K562 (cell line): ENCODE data around the gene WNT2. TPM values are rescaled to one million over a fixed set of nuclear protein-coding genes. Genes with fewer than 3 reads are reported as not detected.

Experiments
- ATAC-seq: fragments of 200-7000 bp; cut with Tn5 transposase; 3 replicates; pipeline ENCODE4 v1.9.1; 2020; ENCODE audit warnings: moderate library complexity
- BruUV-seq: library from RNA; stranded (reverse); fragments of 400-500 nt; replicated peaks from 2 replicates; lab custom pipeline; 2021; lab: Mats Ljungman, UMichigan
- CTCF ChIA-PET: fragments of 300-600 bp; formaldehyde crosslinking; extraction: SDS; loops from one replicate; lab custom pipeline; 2021; ENCODE audit warnings: low intra/inter-chr PET ratio; lab: Yijun Ruan, JAX
- POLR2A ChIA-PET: fragments of 300-600, 350-650 bp; sonication (Branson Sonifier 250); formaldehyde crosslinking; extraction: SDS; loops from one replicate; lab custom pipeline; 2021; ENCODE audit warnings: antibody characterized with exemption, inconsistent platforms; lab: Yijun Ruan, JAX
- DNase-seq, 4 experiments: peaks; one replicate each; pipeline versions ENCODE4 v3.0.0 to v3.0.0-alpha.2; 2011 to 2018; ENCODE audit warnings: low spot score in 3 of 4, mixed read lengths in 3 of 4; ENCODE audit errors: extremely low read depth in 1 of 4
- FAIRE-seq: peaks from 2 replicates; lab custom pipeline; 2011; peaks lifted over from hg19 to GRCh38; lab: Jason Lieb, UNC
- H2AFZ ChIP-seq: 2 replicates; pipeline ENCODE4 v1.6.0; 2011; ENCODE audit warnings: low read depth, low read length, control low read depth, inconsistent platforms
- H3K27ac ChIP-seq: fragments of 200-600 bp; 3 replicates; pipeline ENCODE4 v1.8.0; 2011; ENCODE audit warnings: low read depth, mild to moderate bottlenecking, control low read depth, inconsistent platforms, low read length, moderate library complexity, mixed read lengths; ENCODE audit errors: extremely low read depth
- H3K27me3 ChIP-seq, 2 experiments: fragments of 300-600 bp in 1 of 2; 2 replicates in 1 of 2; 3 replicates in 1 of 2; pipeline versions ENCODE4 v1.6.0 to v1.8.0; 2011; ENCODE audit warnings: inconsistent platforms in 2 of 2, low read length in 2 of 2, mild to moderate bottlenecking in 1 of 2, mixed read lengths in 1 of 2, moderate library complexity in 1 of 2; ENCODE audit not compliant: control insufficient read depth in 2 of 2, insufficient read depth in 2 of 2
- H3K36me3 ChIP-seq: fragments of 300-600 bp; 3 replicates; pipeline ENCODE4 v1.8.0; 2011; ENCODE audit warnings: mild to moderate bottlenecking, low read length, inconsistent platforms; ENCODE audit not compliant: control insufficient read depth, insufficient read depth
- H3K4me1 ChIP-seq, 2 experiments: fragments of 200-600 bp in 1 of 2; replicated peaks in 1 of 2; 2 replicates in 1 of 2; 3 replicates in 1 of 2; pipeline versions ENCODE4 v1.5.1 to v1.8.0; 2011; ENCODE audit warnings: inconsistent platforms in 2 of 2, low read length in 2 of 2, mild to moderate bottlenecking in 1 of 2, mixed read lengths in 1 of 2, moderate library complexity in 1 of 2; ENCODE audit not compliant: control insufficient read depth in 2 of 2, insufficient read depth in 2 of 2
- H3K4me2 ChIP-seq: 2 replicates; pipeline ENCODE4 v1.6.1; 2011; ENCODE audit warnings: low read length, control low read depth, inconsistent platforms, mixed read lengths; ENCODE audit not compliant: insufficient read depth
- H3K4me3 ChIP-seq: fragments of 200-600 bp; sonication (generic), shearing (Covaris generic); 2 replicates; pipeline ENCODE4 v1.5.1; 2016; ENCODE audit warnings: control low read depth, inconsistent platforms
- H3K79me2 ChIP-seq: fragments of 200-600 bp; 3 replicates; pipeline ENCODE4 v1.8.0; 2011; ENCODE audit warnings: low read length, inconsistent platforms; ENCODE audit not compliant: control insufficient read depth, insufficient read depth
- H3K9ac ChIP-seq, 2 experiments: 2 replicates each; pipeline versions ENCODE4 v1.6.0 to v1.6.1; 2011; ENCODE audit warnings: low read depth in 2 of 2, low read length in 2 of 2, control low read depth in 1 of 2, inconsistent platforms in 1 of 2, mild to moderate bottlenecking in 1 of 2, mixed read lengths in 1 of 2; ENCODE audit not compliant: insufficient read depth in 1 of 2
- H3K9me1 ChIP-seq: one replicate; pipeline ENCODE4 v1.6.0; 2011; ENCODE audit warnings: inconsistent platforms, mild to moderate bottlenecking, low read length, moderate library complexity; ENCODE audit not compliant: control insufficient read depth, insufficient read depth
- H3K9me3 ChIP-seq: replicated peaks from 2 replicates; pipeline ENCODE4 v1.5.1; 2011; ENCODE audit warnings: low read depth, low read length, inconsistent platforms; ENCODE audit not compliant: control insufficient read depth, insufficient read depth
- H4K20me1 ChIP-seq: replicated peaks from 2 replicates; pipeline ENCODE4 v1.6.1; 2011; ENCODE audit warnings: low read length, inconsistent platforms, mixed read lengths; ENCODE audit not compliant: control insufficient read depth, insufficient read depth
- ARNT ChIP-seq, 2 experiments: fragments of 450-650 bp; IDR thresholded peaks; 2 replicates each; pipeline ENCODE4 v1.6.1; 2016; ENCODE audit warnings: mild to moderate bottlenecking in 1 of 2
- CREB1 ChIP-seq, 2 experiments: sonication (generic) in 1 of 2; formaldehyde crosslinking in 1 of 2; IDR thresholded peaks; 2 replicates each; pipeline versions ENCODE4 v1.6.1 to v1.8.0; 2012 to 2022; ENCODE audit warnings: inconsistent platforms in 1 of 2, mild to moderate bottlenecking in 1 of 2, missing genetic modification reagents in 1 of 2, moderate library complexity in 1 of 2
- MNT ChIP-seq, 2 experiments: fragments of 450-650 bp; conservative IDR thresholded peaks; 2 replicates each; pipeline ENCODE4 v1.6.1; 2017; ENCODE audit warnings: mild to moderate bottlenecking in 2 of 2, moderate library complexity in 2 of 2
- MTF1 ChIP-seq: fragments of 250-450 bp; sonication (Bioruptor Pico); IDR thresholded peaks from 2 replicates; pipeline ENCODE4 v1.9.0; 2021; ENCODE audit warnings: moderate library complexity, mild to moderate bottlenecking, inconsistent platforms, borderline replicate concordance
- NUFIP1 ChIP-seq: fragments of 450-650 bp; IDR thresholded peaks from 2 replicates; pipeline ENCODE4 v1.6.1; 2018; ENCODE audit not compliant: partially characterized antibody
- PCBP2 ChIP-seq: fragments of 200-400 bp; formaldehyde crosslinking; IDR thresholded peaks from 2 replicates; pipeline ENCODE4 v1.6.1; 2018; ENCODE audit warnings: low read length, low read depth, mild to moderate bottlenecking, moderate library complexity; ENCODE audit not compliant: poor library complexity, severe bottlenecking
- RBM34 ChIP-seq: fragments of 200-400 bp; formaldehyde crosslinking; IDR thresholded peaks from 2 replicates; pipeline ENCODE4 v1.6.1; 2018; ENCODE audit warnings: low read length, borderline replicate concordance; ENCODE audit not compliant: insufficient read depth
- ZBTB33 ChIP-seq: sonication (generic); formaldehyde crosslinking; IDR thresholded peaks from 2 replicates; pipeline ENCODE4 v1.8.1; 2023; ENCODE audit warnings: mild to moderate bottlenecking, missing genetic modification reagents
- ZBTB7A ChIP-seq: IDR thresholded peaks from 2 replicates; pipeline ENCODE4 v1.6.1; 2011; ENCODE audit warnings: low read depth, mild to moderate bottlenecking, low read length, moderate library complexity, borderline replicate concordance; ENCODE audit not compliant: control insufficient read depth
- ZNF23 ChIP-seq: fragments of 250-450 bp; sonication (Bioruptor Pico); IDR thresholded peaks from 2 replicates; pipeline ENCODE4 v1.4.0; 2020; ENCODE audit warnings: mild to moderate bottlenecking
- ZNF766 ChIP-seq: fragments of 200-800 bp; sonication (Bioruptor generic); conservative IDR thresholded peaks from 2 replicates; pipeline ENCODE4 v1.6.1; 2016; ENCODE audit warnings: missing genetic modification characterization, missing compliant biosample characterization
- WGBS: fragments of 100-300 bp; shearing (Covaris generic); methylation state at CpG from one replicate; pipeline ENCODE4 v1.1.6; 2016; ENCODE audit warnings: low coverage, mixed read lengths; ENCODE audit not compliant: insufficient coverage; ENCODE audit errors: missing lambda C conversion rate; 5-methylcytosine and 5-hydroxymethylcytosine counted together
- in situ Hi-C: fragments of 300-500 bp; cut with MboI; formaldehyde crosslinking; loops from 4 replicates; pipeline ENCODE4 v1.15.0; 2018; ENCODE audit warnings: inconsistent platforms, mixed read lengths
- intact Hi-C: fragments of 100-400 bp; cut with micrococcal nuclease; formaldehyde crosslinking; loops from 2 replicates; pipeline ENCODE4 v1.14.2; 2022
- polyA plus RNA-seq, 8 experiments: library from polyadenylated mRNA; depleted of rRNA in 4 of 8; stranded (reverse) in 5 of 8; unstranded in 3 of 8; fragments of >200 nt; fragmentation: Nextera tagmentation in 2 of 8; fragmentation: Illumina TruSeq in 1 of 8; extraction: Ambion mirVana in 2 of 8; extraction: Trizol in 1 of 8; gene quantifications; 2 replicates each; pipeline versions ENCODE4 v1.2.1 to v1.2.3, GENCODE V29; 2011 to 2014; ENCODE audit warnings: inconsistent platforms in 1 of 8, missing spikeins in 1 of 8
- total RNA-seq, 7 experiments: library from RNA; depleted of rRNA in 6 of 7; stranded (reverse); fragments of >200 nt in 6 of 7; fragmentation: Illumina TruSeq in 2 of 7; extraction: Trizol in 2 of 7; gene quantifications; 2 replicates each; pipeline versions ENCODE4 v1.2.1 to v1.2.3, GENCODE V29; 2011 to 2021; ENCODE audit warnings: low replicate concordance in 1 of 7

The WNT2 gene
- total and polyA plus RNA-seq, 9 of the 15 experiments (the other 6 are each of a cell fraction or from before 2014, with no cell fraction given), result 0.04 TPM; not detected in 8

- no peak for TF ChIP-seq MNT (conservative IDR thresholded peaks at IDR 0.05)
Observed at GRCh38 chr7:117284692-117285091, 38.2 kb downstream of the WNT2 start (continued).

DNA sequence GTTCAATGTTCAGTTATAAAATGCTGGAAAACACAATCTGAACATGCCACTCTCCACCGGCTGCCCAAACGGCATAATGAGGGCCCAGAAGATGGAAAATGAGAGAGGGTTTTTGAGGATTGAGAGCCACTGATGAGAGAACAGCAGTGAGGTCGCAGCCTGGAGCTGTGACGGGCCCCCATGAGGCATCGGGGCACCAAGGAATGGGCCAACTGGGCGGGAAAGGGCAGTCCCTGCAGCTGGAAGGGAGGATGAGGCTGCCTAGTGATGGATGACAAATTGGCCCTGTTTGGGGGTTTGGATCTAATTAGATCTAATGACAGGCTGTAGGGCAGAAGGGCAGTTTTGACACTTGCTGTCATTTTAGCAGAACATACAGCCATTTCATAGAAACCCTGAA, 39.1 kb downstream of the WNT2 start:
- no peak overlapping the region for H3K4me2 ChIP-seq
- FAIRE-seq, result no peak
- peaks cover 3% of the 10 kb centered on the region in 2 experiments; a peak in 2 of 5 replicates for H3K4me1 ChIP-seq
- POLR2A ChIA-PET, result interaction anchor here (1.0 kb wide), 1 partner anchor 10 kb away, joined by 3 read pairs; no protein-coding TSS in a partner anchor
- H3K9me1 ChIP-seq, result no peaks in the 10 kb centered on the region
- no TSS peak for BruUV-seq
- H4K20me1 ChIP-seq, result no peaks in the 10 kb centered on the region
- H3K4me3 ChIP-seq, result no peak overlapping the region
- TF ChIP-seq NUFIP1 (no peak), ZBTB33 (CRISPR knock-in tag) (no peak), RBM34 (no peak), PCBP2 (no peak), ZNF23 (no peak), ARNT (IDR thresholded peaks at IDR 0.05) (no peak), ZBTB7A (no peak), MTF1 (CRISPR knock-in tag) (no peak), ZNF766 (CRISPR knock-in tag) (no peak), CREB1 (IDR thresholded peaks at IDR 0.05) (no peak), CREB1 (CRISPR knock-in tag; IDR thresholded peaks at IDR 0.05) (no peak)
- no peak for DNase-seq
- no peaks in the 10 kb centered on the region for H3K9me3 ChIP-seq
- no peak overlapping the region for H3K27ac ChIP-seq
- peaks cover 13 to 18% of the 10 kb centered on the region in 2 experiments; a peak in 3 of 5 replicates for H3K27me3 ChIP-seq
- H3K36me3 ChIP-seq, result no peaks in the 10 kb centered on the region
- H3K79me2 ChIP-seq, result no peaks in the 10 kb centered on the region
- H3K9ac ChIP-seq, result no peak overlapping the region
- CTCF ChIA-PET, result no interaction called here
- intact Hi-C loops (no loop called here), in situ Hi-C loops (no loop called here)
- under 1% methylated on average over 6 of the region's 6 CpGs for WGBS
- no peak overlapping the region for H2AFZ ChIP-seq
- ATAC-seq, result no peak
